ENCODE measurements around the gene CLN6. TPM values are rescaled to one million over a fixed set of nuclear protein-coding genes. Genes with fewer than 3 reads are reported as not detected.
A peak's percentile ranks its signal among the peaks of the same experiment; 100 is the strongest.
"Not testable (repeated sequence)": the region's sequence is repeated elsewhere in the genome, so short reads cannot be mapped to it uniquely, and the experiment has no call there.

CLN6 gene
- total RNA-seq, 1 donor from 2014 or later, result 43.0 TPM

- Mint-ChIP-seq H3K9me3 (no peaks in the 10 kb centered on the region), H3K27ac (no peak overlapping the region), H3K27me3 (no peaks in the 10 kb centered on the region), H3K4me3 (no peak overlapping the region), H3K4me1 (ENCODE audit: unreplicated experiment) (peaks cover 32% of the 10 kb centered on the region), H3K36me3 (no peaks in the 10 kb centered on the region)
- TF ChIP-seq, protein P1, sequence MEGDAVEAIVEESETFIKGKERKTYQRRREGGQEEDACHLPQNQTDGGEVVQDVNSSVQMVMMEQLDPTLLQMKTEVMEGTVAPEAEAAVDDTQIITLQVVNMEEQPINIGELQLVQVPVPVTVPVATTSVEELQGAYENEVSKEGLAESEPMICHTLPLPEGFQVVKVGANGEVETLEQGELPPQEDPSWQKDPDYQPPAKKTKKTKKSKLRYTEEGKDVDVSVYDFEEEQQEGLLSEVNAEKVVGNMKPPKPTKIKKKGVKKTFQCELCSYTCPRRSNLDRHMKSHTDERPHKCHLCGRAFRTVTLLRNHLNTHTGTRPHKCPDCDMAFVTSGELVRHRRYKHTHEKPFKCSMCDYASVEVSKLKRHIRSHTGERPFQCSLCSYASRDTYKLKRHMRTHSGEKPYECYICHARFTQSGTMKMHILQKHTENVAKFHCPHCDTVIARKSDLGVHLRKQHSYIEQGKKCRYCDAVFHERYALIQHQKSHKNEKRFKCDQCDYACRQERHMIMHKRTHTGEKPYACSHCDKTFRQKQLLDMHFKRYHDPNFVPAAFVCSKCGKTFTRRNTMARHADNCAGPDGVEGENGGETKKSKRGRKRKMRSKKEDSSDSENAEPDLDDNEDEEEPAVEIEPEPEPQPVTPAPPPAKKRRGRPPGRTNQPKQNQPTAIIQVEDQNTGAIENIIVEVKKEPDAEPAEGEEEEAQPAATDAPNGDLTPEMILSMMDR (conservative IDR thresholded peaks at IDR 0.05), result no peak
- DNase-seq (ENCODE audit: extremely low spot score, unreplicated experiment), result peak; percentile 54
Observed at GRCh38 chr15:68203956-68204355, 25.6 kb downstream of the CLN6 start.

- Mint-ChIP-seq H3K9me3 (no peaks in the 10 kb centered on the region), H3K27ac (no peak overlapping the region), H3K4me1 (ENCODE audit: unreplicated experiment) (peaks cover 32% of the 10 kb centered on the region), H3K36me3 (no peaks in the 10 kb centered on the region), H3K27me3 (no peaks in the 10 kb centered on the region), H3K4me3 (no peak overlapping the region)
- peak; percentile 42 for DNase-seq (ENCODE audit: extremely low spot score, unreplicated experiment)
- TF ChIP-seq, protein P1 (conservative IDR thresholded peaks at IDR 0.05), result no peak
Observed at GRCh38 chr15:68203486-68203885, 26.0 kb downstream of the CLN6 start.

DNA sequence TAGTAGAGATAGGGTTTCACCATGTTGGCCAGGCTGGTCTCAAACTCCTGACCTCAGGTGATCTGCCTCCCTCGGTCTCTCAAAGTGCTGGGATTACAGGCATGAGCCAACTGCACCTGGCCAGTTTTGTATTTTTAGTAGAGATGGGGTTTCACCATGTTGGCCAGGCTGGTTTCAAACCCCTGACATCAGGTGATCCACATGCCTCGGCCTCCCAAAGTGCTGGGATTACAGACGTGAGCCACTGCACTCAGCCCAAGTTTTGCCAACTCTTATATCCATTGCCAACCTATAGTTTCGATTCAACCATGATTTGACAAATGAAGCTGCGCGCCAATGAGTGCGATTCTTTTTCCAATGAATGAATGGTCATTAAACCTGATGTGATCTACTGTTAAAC lies 26.5 kb downstream of the CLN6 start:
- H3K4me1 Mint-ChIP-seq (ENCODE audit: unreplicated experiment), result peaks cover 32% of the 10 kb centered on the region
- H3K9me3 Mint-ChIP-seq, result not testable (repeated sequence)

GRCh38 chr15:68201879-68202261 lies 27.7 kb downstream of the CLN6 start:
- H3K27ac Mint-ChIP-seq, result peak overlapping the region; percentile 82
- DNase-seq (ENCODE audit: extremely low spot score, unreplicated experiment), result no peak

More for the DNA sequence above, 26.5 kb downstream of the CLN6 start:
- peak; percentile 27 for DNase-seq (ENCODE audit: extremely low spot score, unreplicated experiment)
- H3K36me3 Mint-ChIP-seq, H3K4me3 Mint-ChIP-seq, H3K27ac Mint-ChIP-seq, H3K27me3 Mint-ChIP-seq: not testable (repeated sequence)

DNA sequence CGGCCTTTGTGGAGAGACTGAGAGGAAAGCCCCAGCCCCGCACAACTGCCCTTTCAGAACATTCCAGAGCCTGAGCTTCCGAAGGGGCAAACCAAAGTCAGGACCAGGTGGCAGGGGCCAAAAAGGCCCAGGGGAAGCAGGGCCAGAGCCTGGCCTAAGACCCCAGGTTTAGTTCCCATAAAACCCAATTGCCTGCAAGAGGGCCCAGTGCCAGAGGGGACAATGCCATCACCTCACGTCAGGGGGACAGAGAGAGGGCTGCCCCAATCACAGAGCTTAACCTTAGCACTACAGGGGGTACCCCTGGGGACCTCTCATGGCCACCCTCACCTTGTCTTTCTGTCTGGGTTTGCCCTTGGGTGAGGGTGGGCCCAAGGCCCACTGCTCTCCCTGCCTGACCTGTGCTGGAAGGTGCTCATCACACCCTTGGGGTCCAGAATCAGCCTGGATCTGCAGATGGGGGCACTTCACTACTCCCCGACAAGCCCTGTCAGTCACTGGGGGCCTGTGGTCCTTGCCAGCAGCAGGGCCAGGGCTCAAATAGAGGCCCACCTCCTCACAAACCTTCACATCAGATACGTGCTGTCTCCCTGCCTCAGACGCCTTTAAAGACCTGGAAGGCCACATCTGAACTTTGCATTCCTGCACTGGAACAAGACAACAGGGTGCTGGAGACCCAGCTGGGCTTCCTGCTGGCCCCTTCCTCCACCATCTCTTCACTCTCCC lies 28.2 kb downstream of the CLN6 start:
- TF ChIP-seq, protein P1 (conservative IDR thresholded peaks at IDR 0.05), result no peak
- peaks cover 30% of the 10 kb centered on the region for H3K4me1 Mint-ChIP-seq (ENCODE audit: unreplicated experiment)
- H3K27ac Mint-ChIP-seq, result peak overlapping the region; percentile 82
- no peaks in the 10 kb centered on the region for H3K27me3 Mint-ChIP-seq
- peak; percentile 53 for DNase-seq (ENCODE audit: extremely low spot score, unreplicated experiment)
- peak overlapping the region; percentile 32 for H3K4me3 Mint-ChIP-seq
- no peaks in the 10 kb centered on the region for H3K9me3 Mint-ChIP-seq
- H3K36me3 Mint-ChIP-seq, result peaks cover 3% of the 10 kb centered on the region

More at GRCh38 chr15:68201879-68202261, 27.7 kb downstream of the CLN6 start:
- TF ChIP-seq, protein P1 (conservative IDR thresholded peaks at IDR 0.05), result no peak
- Mint-ChIP-seq H3K27me3 (no peaks in the 10 kb centered on the region), H3K4me1 (ENCODE audit: unreplicated experiment) (peaks cover 32% of the 10 kb centered on the region), H3K4me3 (peak overlapping the region; percentile 32), H3K36me3 (peaks cover 3% of the 10 kb centered on the region), H3K9me3 (no peaks in the 10 kb centered on the region)

GRCh38 chr15:68200016-68200861 lies 29.3 kb downstream of the CLN6 start:
- TF ChIP-seq, protein P1 (conservative IDR thresholded peaks at IDR 0.05), result no peak
- Mint-ChIP-seq H3K4me1 (ENCODE audit: unreplicated experiment) (peaks cover 22% of the 10 kb centered on the region), H3K36me3 (peaks cover 8% of the 10 kb centered on the region), H3K9me3 (no peaks in the 10 kb centered on the region), H3K27me3 (no peaks in the 10 kb centered on the region), H3K27ac (peak overlapping the region; percentile 23), H3K4me3 (no peak overlapping the region)
- peak; percentile 59 for DNase-seq (ENCODE audit: extremely low spot score, unreplicated experiment)
